HG02970 (cell line): ENCODE measurements around the gene ANKRD29.
A peak's percentile ranks its signal among the peaks of the same experiment; 100 is the strongest.
"Not testable (repeated sequence)": the region's sequence is repeated elsewhere in the genome, so short reads cannot be mapped to it uniquely, and the experiment has no call there.

Source experiments
- ATAC-seq: cut with Tn5 transposase; IDR thresholded peaks from one replicate; pipeline ENCODE4 v1.9.1; 2021; ENCODE audit warnings: mild to moderate bottlenecking, moderate library complexity, moderate number of reproducible peaks; ENCODE audit not compliant: unreplicated experiment, low FRiP score

The ANKRD29 gene

GRCh38 chr18:23646282-23646681 lies 16.4 kb downstream of the ANKRD29 start:
- no peak for ATAC-seq

GRCh38 chr18:23645568-23646175 lies 17.0 kb downstream of the ANKRD29 start:
- ATAC-seq, result no peak

- ATAC-seq, result no peak
Observed at GRCh38 chr18:23643815-23644490, 18.8 kb downstream of the ANKRD29 start.

GRCh38 chr18:23641937-23642666 lies 20.6 kb downstream of the ANKRD29 start:
- no peak for ATAC-seq

DNA sequence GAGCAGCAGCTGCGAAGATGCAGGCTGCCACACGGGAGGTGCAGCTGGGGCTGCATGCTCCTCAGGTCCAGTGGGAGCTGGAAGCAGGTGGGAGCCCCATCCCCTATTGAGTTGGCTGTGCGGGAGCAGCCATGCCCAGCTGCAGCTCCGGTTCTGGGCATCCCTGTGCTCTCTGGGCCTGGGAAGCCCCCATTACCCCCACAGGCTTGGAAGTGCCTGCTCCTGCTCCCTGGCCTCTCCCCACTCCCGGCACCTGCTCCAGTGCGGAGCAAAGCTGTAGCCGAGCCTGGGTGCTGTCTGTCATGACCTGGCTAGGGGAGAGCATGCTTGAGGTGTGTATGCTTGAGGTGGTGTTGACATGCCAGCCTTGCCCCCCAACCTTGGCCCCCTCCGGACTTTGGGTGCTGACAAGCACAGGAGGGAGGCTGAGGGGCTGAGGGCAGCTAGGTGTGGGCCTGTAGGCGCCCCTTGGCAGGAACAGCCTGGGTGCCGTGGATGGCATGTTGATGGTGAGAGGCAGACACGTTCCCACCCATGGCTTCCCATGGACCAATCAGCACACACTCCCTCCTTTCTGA lies 21.5 kb downstream of the ANKRD29 start:
- ATAC-seq, result no peak

DNA sequence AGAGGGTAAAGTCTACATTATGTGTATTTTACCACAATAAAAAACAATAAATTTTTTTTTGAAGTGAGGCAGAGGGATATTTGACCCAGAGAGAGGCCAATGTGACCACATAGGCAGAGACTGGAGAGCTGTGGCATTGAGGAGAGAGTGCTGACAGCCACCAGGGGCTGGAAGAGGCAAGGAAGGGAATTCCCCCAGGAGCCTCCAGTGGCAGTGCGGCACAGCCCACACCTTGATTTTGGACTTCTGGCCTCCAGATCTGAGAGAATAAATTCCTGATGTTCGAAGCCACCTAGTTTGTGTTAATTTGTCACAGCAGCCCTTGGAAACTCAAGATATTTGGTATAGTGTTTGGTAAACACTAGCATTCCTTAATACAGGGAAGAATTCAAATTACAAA lies 22.7 kb downstream of the ANKRD29 start:
- ATAC-seq, result no peak

DNA sequence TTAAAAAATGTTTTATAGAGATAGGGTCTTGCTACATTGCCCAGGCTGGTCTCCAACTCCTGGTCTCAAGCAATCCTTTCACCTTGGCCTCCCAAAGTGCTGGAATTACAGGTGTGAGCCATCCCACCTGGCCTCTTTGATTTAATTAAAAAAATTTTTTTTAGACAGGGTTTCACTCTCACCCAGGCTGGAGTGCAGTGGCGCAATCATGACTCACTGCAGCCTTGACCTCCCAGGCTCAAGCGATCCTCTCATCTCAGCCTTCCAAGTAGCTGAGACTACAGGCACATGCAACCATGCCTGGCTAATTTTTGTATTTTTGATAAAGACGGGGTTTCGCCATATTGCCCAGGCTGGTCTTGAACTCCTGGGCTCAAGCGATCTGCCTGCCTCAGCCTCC lies 26.3 kb downstream of the ANKRD29 start:
- not testable (repeated sequence) for ATAC-seq

DNA sequence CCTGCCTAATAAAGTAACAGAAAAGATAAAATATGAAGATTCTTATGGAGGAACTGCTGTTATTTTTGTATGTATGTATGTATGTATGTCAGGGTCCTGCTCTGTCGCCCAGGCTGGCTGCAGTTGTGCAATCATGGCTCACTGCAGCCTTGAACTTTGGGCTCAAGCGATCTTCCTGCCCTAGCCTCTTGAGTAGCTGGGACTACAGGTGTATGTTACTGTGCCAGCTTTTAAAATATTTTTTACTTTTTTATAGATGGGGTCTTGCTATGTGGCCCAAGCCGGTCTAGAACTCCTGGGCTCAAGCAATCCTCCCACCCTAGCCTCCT lies 26.7 kb downstream of the ANKRD29 start:
- no peak for ATAC-seq

GRCh38 chr18:23635283-23636070 lies 27.2 kb downstream of the ANKRD29 start:
- no peak for ATAC-seq

DNA sequence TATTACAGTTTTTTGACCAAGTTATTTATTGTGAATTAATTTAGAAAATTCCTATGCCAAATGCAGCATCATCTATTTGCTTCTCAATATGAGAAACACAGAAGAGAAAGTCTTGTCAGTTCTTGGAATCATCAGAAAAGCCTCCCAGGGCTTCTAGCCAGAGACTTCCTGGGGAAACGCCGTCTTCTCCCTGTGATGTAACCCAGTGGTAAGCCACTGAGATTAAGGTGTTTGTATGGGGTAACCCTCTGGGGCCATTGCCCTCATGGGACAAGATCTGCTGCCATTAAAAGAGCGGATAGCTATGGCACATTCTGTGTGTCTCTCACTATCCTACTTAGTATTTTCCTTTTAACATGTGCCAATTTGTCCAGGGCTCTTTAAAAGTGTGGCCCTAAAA lies 28.0 kb downstream of the ANKRD29 start:
- no peak for ATAC-seq

GRCh38 chr18:23632615-23633014 lies 30.1 kb downstream of the ANKRD29 start:
- ATAC-seq, result no peak

- ATAC-seq, result no peak
Observed at GRCh38 chr18:23631746-23632145, 31.0 kb downstream of the ANKRD29 start.

GRCh38 chr18:23631312-23631711 lies 31.4 kb downstream of the ANKRD29 start:
- no peak for ATAC-seq

GRCh38 chr18:23629444-23629946 lies 33.2 kb downstream of the ANKRD29 start:
- peak; percentile 61 for ATAC-seq

DNA sequence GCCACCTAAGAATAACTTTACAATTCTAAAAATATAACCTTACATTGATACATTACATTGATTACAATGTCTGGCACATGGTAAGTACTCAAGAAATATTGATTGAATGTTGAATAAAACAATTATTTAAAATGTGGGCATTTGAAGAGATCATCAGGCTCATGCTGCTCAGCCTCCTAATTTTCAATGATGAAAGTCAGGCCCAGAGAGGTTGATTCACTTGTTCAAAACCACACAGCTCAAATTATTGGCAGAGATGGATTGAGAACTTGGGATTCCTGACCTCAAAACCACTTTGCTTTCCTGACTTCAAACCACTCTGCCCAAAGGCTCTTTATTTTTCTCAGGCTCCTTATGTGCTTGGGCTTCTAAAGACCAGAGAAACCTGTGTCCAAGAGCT lies 34.7 kb downstream of the ANKRD29 start:
- ATAC-seq, result no peak

- no peak for ATAC-seq
Observed at GRCh38 chr18:23627321-23627720, 35.4 kb downstream of the ANKRD29 start.

- ATAC-seq, result no peak
Observed at GRCh38 chr18:23626451-23627279, 36.0 kb downstream of the ANKRD29 start.

DNA sequence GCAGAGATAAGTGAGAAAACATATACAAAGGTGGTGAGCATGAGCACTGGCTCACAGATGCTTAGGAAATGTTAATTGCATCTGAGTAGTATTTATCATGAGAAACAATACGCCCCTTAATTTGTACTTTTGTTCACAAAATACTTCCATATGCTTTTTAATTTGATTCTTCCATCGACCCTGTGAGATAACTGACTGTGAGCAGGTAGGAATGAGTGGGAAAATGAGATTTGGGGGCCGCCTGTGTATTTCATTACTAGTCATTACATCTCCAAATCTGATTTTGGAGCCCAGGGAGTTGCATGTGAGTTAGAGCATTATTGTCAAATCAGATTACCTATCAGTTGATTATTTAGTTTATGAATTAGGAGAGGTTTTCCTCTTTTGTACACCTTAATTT lies 39.7 kb downstream of the ANKRD29 start:
- no peak for ATAC-seq

DNA sequence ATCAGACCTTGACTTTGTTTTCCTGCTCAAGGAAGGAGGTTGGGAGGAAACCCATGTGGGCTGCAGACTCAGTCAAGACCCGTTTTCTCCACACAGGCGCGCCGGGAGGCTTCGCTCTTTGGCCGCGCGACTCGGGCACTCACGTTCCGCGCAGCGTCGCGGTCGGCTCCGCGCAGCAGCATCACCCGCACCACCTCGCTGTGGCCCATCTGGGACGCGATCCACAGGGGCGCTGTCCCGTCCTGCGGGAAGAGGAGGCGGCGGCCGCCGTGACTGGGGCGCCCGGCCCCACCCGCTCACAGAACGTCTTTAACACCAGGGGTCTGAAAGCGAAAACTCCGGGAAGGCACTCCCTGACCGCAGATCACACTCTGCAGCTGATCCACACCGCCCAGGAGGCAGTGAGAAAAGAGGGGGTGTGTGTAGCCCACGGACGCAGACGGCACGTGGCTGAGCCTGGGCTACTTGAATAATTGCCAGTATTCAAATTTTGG lies 43.3 kb downstream of the ANKRD29 start:
- no peak for ATAC-seq
